ENCODE measurements around the gene SLC7A5.

Gene SLC7A5

GRCh38 chr16:87846705-87847466, 22.4 kb downstream of the SLC7A5 start:
- DNase-seq (ENCODE audit: low spot score) = no peak

GRCh38 chr16:87845807-87846619, 23.3 kb downstream of the SLC7A5 start:
- DNase-seq (ENCODE audit: low spot score) = no peak

- DNase-seq (ENCODE audit: low spot score) = no peak
Measured at GRCh38 chr16:87845213-87845612, 24.1 kb downstream of the SLC7A5 start.

GRCh38 chr16:87844809-87845208, 24.5 kb downstream of the SLC7A5 start:
- DNase-seq (ENCODE audit: low spot score) = no peak

- DNase-seq (ENCODE audit: low spot score) = no peak
Measured at GRCh38 chr16:87844120-87844733, 25.1 kb downstream of the SLC7A5 start.

- DNase-seq (ENCODE audit: low spot score) = no peak
Measured at GRCh38 chr16:87843678-87844105, 25.6 kb downstream of the SLC7A5 start.

GRCh38 chr16:87842209-87842869, 27.0 kb downstream of the SLC7A5 start:
- DNase-seq (ENCODE audit: low spot score) = no peak

GRCh38 chr16:87841340-87842208, 27.7 kb downstream of the SLC7A5 start:
- no peak for DNase-seq (ENCODE audit: low spot score)

GRCh38 chr16:87840271-87840978, 28.9 kb downstream of the SLC7A5 start:
- DNase-seq (ENCODE audit: low spot score) = no peak

- DNase-seq (ENCODE audit: low spot score) = no peak
Measured at GRCh38 chr16:87839542-87840270, 29.6 kb downstream of the SLC7A5 start.

GRCh38 chr16:87838643-87839541, 30.4 kb downstream of the SLC7A5 start:
- DNase-seq (ENCODE audit: low spot score) = no peak

GRCh38 chr16:87837627-87838289, 31.5 kb downstream of the SLC7A5 start:
- no peak for DNase-seq (ENCODE audit: low spot score)

- no peak for DNase-seq (ENCODE audit: low spot score)
Measured at GRCh38 chr16:87836844-87837581, 32.3 kb downstream of the SLC7A5 start.

GRCh38 chr16:87836346-87836843, 32.9 kb downstream of the SLC7A5 start:
- DNase-seq (ENCODE audit: low spot score) = no peak

GRCh38 chr16:87835882-87836331, 33.4 kb downstream of the SLC7A5 start:
- DNase-seq (ENCODE audit: low spot score) = no peak

GRCh38 chr16:87834668-87835473, 34.4 kb downstream of the SLC7A5 start:
- DNase-seq (ENCODE audit: low spot score) = no peak

All from ecto neural progenitor cell (in vitro differentiated cells).